GM12891 (cell line): ENCODE measurements around the gene C17orf78.

Source experiments
- POLR2A ChIP-seq: IDR thresholded peaks from 2 replicates; pipeline ENCODE4 v1.6.1; 2011; ENCODE audit warnings: low read depth, low read length, control low read depth
- POLR2AphosphoS5 ChIP-seq: IDR thresholded peaks from 2 replicates; pipeline ENCODE4 v1.6.1; 2011; ENCODE audit warnings: low read depth, low read length, control low read depth

DNA sequence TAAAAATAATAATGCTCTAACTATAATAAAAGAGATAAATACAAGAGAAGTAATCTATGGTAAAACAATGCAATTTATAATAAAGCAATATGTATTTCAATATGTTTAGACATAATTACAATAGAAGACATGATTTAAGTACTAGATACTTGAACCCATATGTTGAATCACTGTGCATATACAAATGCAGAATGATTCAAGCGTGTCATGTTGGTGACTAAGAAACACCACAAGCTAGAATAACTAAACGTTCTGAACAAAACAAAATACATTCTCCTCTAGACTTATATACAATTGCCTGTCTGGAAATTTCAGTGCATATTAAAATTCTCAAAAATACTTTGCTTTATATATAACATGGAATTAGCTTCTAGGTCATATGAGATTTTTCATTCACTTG lies 42.1 kb downstream of the C17orf78 start:
- TF ChIP-seq POLR2AphosphoS5 (no peak), POLR2A (no peak)
